Spleen (tissue), 7 donors: ENCODE data around the gene CA12.

ENCODE experiments used
- POLR2A ChIP-seq, 3 donors: fragments of 450-650 bp; IDR thresholded peaks; one replicate each; pipeline ENCODE4 v1.5.1; 2017; ENCODE audit warnings: antibody characterized with exemption in 3 of 3, mild to moderate bottlenecking in 1 of 3
- POLR2AphosphoS5 ChIP-seq, 3 donors: sonication (generic); formaldehyde crosslinking; IDR thresholded peaks; one replicate each; pipeline ENCODE4 v1.5.1; 2017; ENCODE audit warnings: antibody characterized with exemption in 3 of 3
- TF ChIP-seq, protein P1 (sequence below), 11 experiments: fragments of 200-600 bp in 7 of 11; fragments of 450-650 bp in 4 of 11; sonication (generic) in 4 of 11; IDR thresholded peaks in 8 of 11; conservative IDR thresholded peaks in 3 of 11; 1 replicate in 7 of 11; 2 replicates in 4 of 11; pipeline versions ENCODE4 v1.4.0 to v1.8.0; 2016 to 2021; ENCODE audit warnings: antibody characterized with exemption in 11 of 11, inconsistent platforms in 4 of 11, mild to moderate bottlenecking in 1 of 11
- donor health status: DM: no; HTN: no; CAD: no; lungs with moderate emphysema.
- donor health status: DM: no; HTN: no; CAD: no.
- donor health status: DM: no; HTN: no; CAD: no.

- no peak for TF ChIP-seq POLR2AphosphoS5 (IDR thresholded peaks at IDR 0.05)
- TF ChIP-seq, protein P1, sequence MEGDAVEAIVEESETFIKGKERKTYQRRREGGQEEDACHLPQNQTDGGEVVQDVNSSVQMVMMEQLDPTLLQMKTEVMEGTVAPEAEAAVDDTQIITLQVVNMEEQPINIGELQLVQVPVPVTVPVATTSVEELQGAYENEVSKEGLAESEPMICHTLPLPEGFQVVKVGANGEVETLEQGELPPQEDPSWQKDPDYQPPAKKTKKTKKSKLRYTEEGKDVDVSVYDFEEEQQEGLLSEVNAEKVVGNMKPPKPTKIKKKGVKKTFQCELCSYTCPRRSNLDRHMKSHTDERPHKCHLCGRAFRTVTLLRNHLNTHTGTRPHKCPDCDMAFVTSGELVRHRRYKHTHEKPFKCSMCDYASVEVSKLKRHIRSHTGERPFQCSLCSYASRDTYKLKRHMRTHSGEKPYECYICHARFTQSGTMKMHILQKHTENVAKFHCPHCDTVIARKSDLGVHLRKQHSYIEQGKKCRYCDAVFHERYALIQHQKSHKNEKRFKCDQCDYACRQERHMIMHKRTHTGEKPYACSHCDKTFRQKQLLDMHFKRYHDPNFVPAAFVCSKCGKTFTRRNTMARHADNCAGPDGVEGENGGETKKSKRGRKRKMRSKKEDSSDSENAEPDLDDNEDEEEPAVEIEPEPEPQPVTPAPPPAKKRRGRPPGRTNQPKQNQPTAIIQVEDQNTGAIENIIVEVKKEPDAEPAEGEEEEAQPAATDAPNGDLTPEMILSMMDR (IDR thresholded peaks at IDR 0.05 in 8 of 11, conservative IDR thresholded peaks at IDR 0.05 in 3 of 11): no peak
- no peak for TF ChIP-seq POLR2A (IDR thresholded peaks at IDR 0.05)
These were observed 30.9 kb upstream of the CA12 start for GRCh38 chr15:63412551-63412950.
